PC-3 (cell line): ENCODE measurements around the gene EPB41.

Experiments used
- EZH2 ChIP-seq: fragments of 300-600 bp; sonication (generic); IDR thresholded peaks from one replicate; pipeline ENCODE4 v1.6.1; 2017; ENCODE audit warnings: antibody characterized with exemption, mild to moderate bottlenecking, low read length; ENCODE audit not compliant: unreplicated experiment
- TF ChIP-seq, protein P1 (sequence below): fragments of 300-600 bp; sonication (generic); conservative IDR thresholded peaks from 2 replicates; pipeline ENCODE4 v1.5.1; 2017; ENCODE audit warnings: antibody characterized with exemption, low read depth, mild to moderate bottlenecking, low read length

DNA sequence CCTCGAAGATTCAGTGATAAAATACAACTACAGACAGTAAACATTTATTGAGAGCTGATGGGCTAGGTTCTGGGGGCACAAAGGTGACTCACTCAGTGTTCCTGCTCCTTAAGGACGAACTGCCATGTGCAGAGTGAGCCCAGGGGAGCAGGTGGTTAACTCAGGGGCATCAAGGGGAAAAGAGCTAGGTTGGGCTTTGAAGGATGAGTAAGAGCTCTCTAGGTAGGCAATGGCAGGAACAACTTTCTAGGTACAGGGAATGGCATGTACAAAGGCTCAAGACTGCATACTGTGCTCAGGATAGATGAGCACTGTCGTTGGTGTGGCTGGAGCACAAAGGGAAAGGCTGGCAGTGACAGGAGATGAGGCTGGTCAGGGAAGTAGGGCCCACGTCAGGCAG is 16.6 kb upstream of the EPB41 start:
- TF ChIP-seq, protein P1, sequence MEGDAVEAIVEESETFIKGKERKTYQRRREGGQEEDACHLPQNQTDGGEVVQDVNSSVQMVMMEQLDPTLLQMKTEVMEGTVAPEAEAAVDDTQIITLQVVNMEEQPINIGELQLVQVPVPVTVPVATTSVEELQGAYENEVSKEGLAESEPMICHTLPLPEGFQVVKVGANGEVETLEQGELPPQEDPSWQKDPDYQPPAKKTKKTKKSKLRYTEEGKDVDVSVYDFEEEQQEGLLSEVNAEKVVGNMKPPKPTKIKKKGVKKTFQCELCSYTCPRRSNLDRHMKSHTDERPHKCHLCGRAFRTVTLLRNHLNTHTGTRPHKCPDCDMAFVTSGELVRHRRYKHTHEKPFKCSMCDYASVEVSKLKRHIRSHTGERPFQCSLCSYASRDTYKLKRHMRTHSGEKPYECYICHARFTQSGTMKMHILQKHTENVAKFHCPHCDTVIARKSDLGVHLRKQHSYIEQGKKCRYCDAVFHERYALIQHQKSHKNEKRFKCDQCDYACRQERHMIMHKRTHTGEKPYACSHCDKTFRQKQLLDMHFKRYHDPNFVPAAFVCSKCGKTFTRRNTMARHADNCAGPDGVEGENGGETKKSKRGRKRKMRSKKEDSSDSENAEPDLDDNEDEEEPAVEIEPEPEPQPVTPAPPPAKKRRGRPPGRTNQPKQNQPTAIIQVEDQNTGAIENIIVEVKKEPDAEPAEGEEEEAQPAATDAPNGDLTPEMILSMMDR = no peak
- TF ChIP-seq EZH2 = no peak
